ENCODE data around the gene TCF23. TPM values are rescaled to one million over a fixed set of nuclear protein-coding genes. Genes with fewer than 3 reads are reported as not detected.

Gene TCF23
- total RNA-seq, 1 donor from 2014 or later = 0.08 TPM

GRCh38 chr2:27125104-27125503, 23.7 kb upstream of the TCF23 start:
- no peak overlapping the region for H3K4me3 ChIP-seq
- DNase-seq = no peak
- intact Hi-C loops (cut with micrococcal nuclease) = no loop called here
- no peak overlapping the region for H3K27ac ChIP-seq (replicated peaks)
- peaks cover 6% of the 10 kb centered on the region for H3K36me3 ChIP-seq
- H3K4me1 ChIP-seq = peaks cover 21% of the 10 kb centered on the region
- H3K27me3 ChIP-seq (ENCODE audit: low read depth) = peaks cover under 1% of the 10 kb centered on the region
- TF ChIP-seq CTCF (IDR thresholded peaks at IDR 0.05; ENCODE audit: borderline replicate concordance) = no peak
- H3K9me3 ChIP-seq (replicated peaks) = no peaks in the 10 kb centered on the region

- Histone ChIP-seq H3K4me1 (peaks cover 21% of the 10 kb centered on the region), H3K27ac (replicated peaks) (peak overlapping the region; percentile 67), H3K9me3 (replicated peaks) (no peaks in the 10 kb centered on the region), H3K36me3 (peaks cover 18% of the 10 kb centered on the region), H3K4me3 (no peak overlapping the region), H3K27me3 (ENCODE audit: low read depth) (no peaks in the 10 kb centered on the region)
- no peak for DNase-seq
- no peak for TF ChIP-seq CTCF (IDR thresholded peaks at IDR 0.05; ENCODE audit: borderline replicate concordance)
- intact Hi-C loops (cut with micrococcal nuclease) = no loop called here
Observed at GRCh38 chr2:27126252-27126710, 22.5 kb upstream of the TCF23 start.

- H3K27me3 ChIP-seq (ENCODE audit: low read depth) = no peaks in the 10 kb centered on the region
- no peak for DNase-seq
- no peak overlapping the region for H3K27ac ChIP-seq (replicated peaks)
- intact Hi-C loops (cut with micrococcal nuclease) = no loop called here
- no peak for TF ChIP-seq CTCF (IDR thresholded peaks at IDR 0.05; ENCODE audit: borderline replicate concordance)
- no peaks in the 10 kb centered on the region for H3K9me3 ChIP-seq (replicated peaks)
- no peak overlapping the region for H3K4me3 ChIP-seq
- peaks cover 33% of the 10 kb centered on the region for H3K36me3 ChIP-seq
- peaks cover 27% of the 10 kb centered on the region for H3K4me1 ChIP-seq
Observed at GRCh38 chr2:27127883-27128667, 20.7 kb upstream of the TCF23 start.

- Histone ChIP-seq H3K4me3 (no peak overlapping the region), H3K36me3 (peaks cover 33% of the 10 kb centered on the region), H3K27ac (replicated peaks) (no peak overlapping the region), H3K27me3 (ENCODE audit: low read depth) (no peaks in the 10 kb centered on the region), H3K4me1 (peaks cover 28% of the 10 kb centered on the region), H3K9me3 (replicated peaks) (no peaks in the 10 kb centered on the region)
- no peak for DNase-seq
- intact Hi-C loops (cut with micrococcal nuclease) = no loop called here
- TF ChIP-seq CTCF (IDR thresholded peaks at IDR 0.05; ENCODE audit: borderline replicate concordance) = no peak
Observed at GRCh38 chr2:27128668-27129571, 19.9 kb upstream of the TCF23 start.

- Histone ChIP-seq H3K4me1 (peaks cover 28% of the 10 kb centered on the region), H3K27ac (replicated peaks) (no peak overlapping the region), H3K36me3 (peaks cover 33% of the 10 kb centered on the region), H3K4me3 (no peak overlapping the region), H3K9me3 (replicated peaks) (no peaks in the 10 kb centered on the region), H3K27me3 (ENCODE audit: low read depth) (no peaks in the 10 kb centered on the region)
- DNase-seq = no peak
- TF ChIP-seq CTCF (IDR thresholded peaks at IDR 0.05; ENCODE audit: borderline replicate concordance) = no peak
- intact Hi-C loops (cut with micrococcal nuclease) = no loop called here
Observed at GRCh38 chr2:27130396-27130795, 18.4 kb upstream of the TCF23 start.

Data from left ventricle myocardium inferior (tissue), 1 donor.